GM21576 (cell line): Measurements from ENCODE around the gene ATP5F1A.
"Not testable (repeated sequence)": the region's sequence is repeated elsewhere in the genome, so short reads cannot be mapped to it uniquely, and the experiment has no call there.

Experiments
- ATAC-seq: cut with Tn5 transposase; IDR thresholded peaks from one replicate; pipeline ENCODE4 v1.9.1; 2021; ENCODE audit warnings: mild to moderate bottlenecking, moderate library complexity; ENCODE audit not compliant: unreplicated experiment

Gene ATP5F1A

GRCh38 chr18:46097801-46098615 lies at the start of gene ATP5F1A:
ATP5F1A (minus strand) TSS chr18:46098296; CDS start chr18:46098231, 65 bp downstream.
- ATAC-seq, result peak; percentile 84

- ATAC-seq, result no peak
These were observed 43.1 kb upstream of the ATP5F1A start for GRCh38 chr18:46141199-46141598.

- ATAC-seq, result no peak
These were observed 42.1 kb upstream of the ATP5F1A start for GRCh38 chr18:46140173-46140572.

GRCh38 chr18:46134920-46135675 lies 37.0 kb upstream of the ATP5F1A start:
- ATAC-seq, result no peak

- ATAC-seq, result no peak
These were observed 35.4 kb upstream of the ATP5F1A start for GRCh38 chr18:46133534-46133933.

GRCh38 chr18:46130549-46130948 lies 32.5 kb upstream of the ATP5F1A start:
- not testable (repeated sequence) for ATAC-seq

GRCh38 chr18:46130061-46130460 lies 32.0 kb upstream of the ATP5F1A start:
- ATAC-seq, result no peak

- ATAC-seq, result not testable (repeated sequence)
These were observed 28.5 kb upstream of the ATP5F1A start for GRCh38 chr18:46126625-46127024.

GRCh38 chr18:46113751-46114150 lies 15.7 kb upstream of the ATP5F1A start:
- no peak for ATAC-seq

GRCh38 chr18:46110406-46110805 lies 12.3 kb upstream of the ATP5F1A start:
- ATAC-seq, result no peak

GRCh38 chr18:46109386-46109785 lies 11.3 kb upstream of the ATP5F1A start:
- no peak for ATAC-seq

- ATAC-seq, result peak; percentile 97
These were observed 6.2 kb upstream of the ATP5F1A start, which contains the start of gene HAUS1 for GRCh38 chr18:46104128-46104911. HAUS1 (plus strand) TSS chr18:46104385; CDS start chr18:46104412, 27 bp downstream.

GRCh38 chr18:46099463-46099862 lies 1.4 kb upstream of the ATP5F1A start:
- ATAC-seq, result no peak

- ATAC-seq, result no peak
These were observed 479 bp upstream of the ATP5F1A start for GRCh38 chr18:46098616-46098933.

GRCh38 chr18:46097431-46097800 lies 680 bp downstream of the ATP5F1A start:
- peak; percentile 28 for ATAC-seq

GRCh38 chr18:46096651-46097300 lies 1.3 kb downstream of the ATP5F1A start:
- peak; percentile 31 for ATAC-seq

GRCh38 chr18:46095532-46095931 lies 2.6 kb downstream of the ATP5F1A start:
- ATAC-seq, result no peak

- ATAC-seq, result not testable (repeated sequence)
These were observed 9.6 kb downstream of the ATP5F1A start for GRCh38 chr18:46088501-46088900.

- ATAC-seq, result no peak
These were observed 13.7 kb downstream of the ATP5F1A start for GRCh38 chr18:46084431-46084830.

- ATAC-seq, result no peak
These were observed 17.9 kb downstream of the ATP5F1A start for GRCh38 chr18:46080156-46080555.

GRCh38 chr18:46079336-46079735 lies 18.8 kb downstream of the ATP5F1A start:
- no peak for ATAC-seq
